NCI-H2227 (cell line): ENCODE results near the gene MYO9B.
A peak's percentile ranks its signal among the peaks of the same experiment; 100 is the strongest.
"Not testable (repeated sequence)": the region's sequence is repeated elsewhere in the genome, so short reads cannot be mapped to it uniquely, and the experiment has no call there.

Experiments
- DNase-seq: peaks from one replicate; lab custom pipeline; 2025; ENCODE audit not compliant: unreplicated experiment; lab: John Stamatoyannopoulos, UW

MYO9B gene

DNA sequence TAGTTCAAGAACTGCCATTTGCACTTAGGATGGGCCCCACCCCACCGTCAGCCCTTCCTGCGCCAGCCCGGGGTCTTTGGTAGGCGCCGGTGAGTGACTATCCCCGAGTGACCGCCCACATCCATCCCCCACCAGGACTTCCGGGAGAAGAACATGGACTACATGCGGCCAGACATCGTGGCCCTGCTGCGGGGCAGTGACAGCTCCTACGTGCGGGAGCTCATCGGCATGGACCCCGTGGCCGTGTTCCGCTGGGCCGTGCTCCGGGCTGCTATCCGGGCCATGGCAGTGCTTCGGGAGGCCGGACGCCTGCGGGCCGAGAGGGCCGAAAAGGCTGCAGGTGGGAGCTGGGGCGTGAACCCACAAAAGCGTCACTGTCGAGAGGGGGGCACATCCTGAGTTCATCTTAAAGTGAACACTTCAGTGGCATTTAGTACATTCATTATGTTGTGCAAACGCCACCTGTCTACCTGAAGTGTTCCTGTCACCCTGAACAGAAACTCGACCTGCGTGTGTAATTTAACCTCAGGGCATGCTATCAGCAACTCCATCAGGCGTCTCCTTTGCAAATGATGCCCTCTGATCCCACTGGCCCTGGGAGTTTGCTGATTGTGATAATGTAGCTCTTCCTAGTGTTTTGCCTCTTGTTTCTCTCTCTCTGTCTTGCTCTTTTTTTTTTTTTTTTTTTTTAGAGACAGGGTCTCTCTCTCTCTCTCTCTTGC, 97.2 kb downstream of the MYO9B start:
- no peak for DNase-seq

DNA sequence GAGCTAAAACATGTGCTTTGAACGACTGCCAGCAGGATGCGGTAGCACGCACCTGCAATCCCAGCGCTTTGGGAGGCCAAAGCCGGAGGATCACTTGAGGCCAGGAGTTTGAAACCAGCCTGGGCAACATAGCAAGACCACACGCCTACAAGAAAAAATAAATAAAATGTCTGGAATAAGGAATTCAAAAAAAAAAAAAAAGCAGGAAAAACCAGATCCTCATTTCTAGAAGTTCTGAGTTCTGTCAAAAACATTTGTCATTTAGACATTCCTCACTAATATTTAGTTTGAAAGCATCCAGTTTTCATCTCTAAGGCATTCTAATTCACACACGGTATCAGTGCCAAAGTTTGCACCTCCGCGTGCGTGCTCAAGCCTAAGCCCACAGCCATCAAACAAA, 102.7 kb downstream of the MYO9B start:
- no peak for DNase-seq

DNA sequence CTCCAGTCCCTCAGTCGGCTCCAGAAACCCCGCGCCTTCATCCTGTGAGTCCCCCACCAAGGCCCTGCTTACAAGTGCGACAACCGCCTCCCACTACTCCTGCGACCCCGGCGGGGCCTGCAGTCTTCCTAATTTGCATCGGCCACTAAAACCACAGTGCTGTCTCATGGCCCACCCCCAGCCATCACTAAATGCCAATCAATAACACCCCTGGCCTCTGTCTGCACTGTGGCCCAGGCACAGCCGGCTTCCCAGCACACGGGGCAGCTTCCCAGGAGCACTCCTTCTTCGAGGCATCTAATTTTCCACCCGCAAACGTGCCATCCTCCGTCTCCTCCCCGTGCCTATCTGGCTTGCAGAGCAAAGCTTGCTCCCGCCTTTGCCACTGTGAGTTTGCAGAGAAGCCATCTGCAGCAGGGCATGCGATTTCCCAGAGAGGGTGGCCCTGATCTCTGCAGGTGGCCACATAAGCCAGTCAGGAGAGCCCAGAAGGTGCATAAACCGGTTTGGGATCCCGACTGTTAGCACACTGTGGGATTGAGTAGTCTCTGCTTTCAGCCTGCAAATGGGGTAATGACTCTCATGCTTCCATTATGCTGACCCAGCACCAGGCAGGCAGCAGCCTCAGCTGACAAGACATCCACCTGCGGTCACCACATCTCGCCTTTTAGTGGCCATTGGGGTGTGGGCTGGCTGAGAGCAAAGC, 105.6 kb downstream of the MYO9B start:
- DNase-seq = no peak

DNA sequence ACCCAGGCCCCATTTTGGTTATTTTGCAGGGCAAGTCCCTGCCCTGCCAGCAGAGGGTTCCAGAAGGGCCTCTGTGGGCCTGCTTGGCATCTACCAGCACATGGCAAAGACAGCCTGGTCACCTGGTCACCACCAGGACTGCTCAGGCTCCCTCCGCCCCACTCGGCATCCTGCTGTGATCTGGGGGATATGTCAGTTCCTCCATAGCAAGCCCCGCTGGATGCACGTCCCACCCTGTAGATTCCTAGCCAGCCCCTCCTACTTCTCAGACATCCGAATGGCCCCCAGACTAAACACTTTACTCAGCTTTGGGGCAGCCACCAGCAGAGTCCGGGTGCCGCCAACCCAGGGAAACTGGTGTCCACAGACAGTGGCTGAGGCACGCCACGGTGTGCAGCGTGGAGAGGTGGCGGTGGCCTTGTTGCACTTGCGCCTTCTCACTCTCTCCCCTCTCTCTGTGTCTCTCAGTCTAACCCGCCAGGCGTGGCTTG, 107.7 kb downstream of the MYO9B start:
- DNase-seq = no peak

DNA sequence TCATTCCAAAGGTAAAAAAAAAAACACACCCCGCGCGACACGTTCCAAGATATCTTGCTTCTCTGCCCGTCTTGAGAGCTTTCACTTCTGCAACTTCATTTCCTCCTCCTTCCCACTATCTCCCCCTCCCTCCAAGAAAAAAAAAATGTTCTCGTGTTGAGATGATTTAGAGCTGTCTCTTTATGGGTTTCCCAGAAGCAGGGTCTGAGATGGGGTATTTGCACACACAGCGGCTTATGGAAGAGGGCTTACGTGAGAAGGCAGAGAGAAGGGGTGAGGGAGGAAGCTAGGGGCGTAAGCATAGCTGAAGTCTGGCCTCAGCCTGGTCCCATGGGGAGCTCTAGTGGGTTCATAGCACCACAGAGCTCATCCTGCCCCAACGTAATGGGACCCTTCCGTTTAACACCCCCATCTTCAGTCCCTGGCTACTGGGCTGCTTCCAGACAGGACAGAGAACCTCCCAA, 108.3 kb downstream of the MYO9B start:
- no peak for DNase-seq

DNA sequence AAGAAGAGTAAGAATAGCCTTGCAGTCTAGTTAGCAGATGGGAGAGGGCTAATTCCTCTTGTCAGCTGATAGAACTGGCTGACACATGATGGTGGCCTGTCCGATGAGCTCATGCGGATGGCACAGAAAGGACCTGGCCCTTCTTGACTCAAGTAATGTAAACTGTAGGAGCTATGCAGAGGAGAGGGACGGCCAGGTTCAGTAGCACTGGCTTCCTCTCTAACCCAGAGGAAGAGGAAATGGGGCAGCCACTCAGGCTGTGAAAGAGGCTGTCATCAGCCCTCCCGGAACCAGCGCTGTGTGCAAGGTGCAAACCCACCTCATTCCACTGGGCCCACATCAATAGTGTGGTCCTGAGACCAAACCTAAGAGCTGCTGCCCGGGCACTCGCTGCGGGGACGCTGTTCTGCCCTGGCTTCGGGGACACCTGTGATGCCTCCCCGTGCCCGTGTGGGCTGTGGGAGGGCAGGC, 108.8 kb downstream of the MYO9B start:
- no peak for DNase-seq

DNA sequence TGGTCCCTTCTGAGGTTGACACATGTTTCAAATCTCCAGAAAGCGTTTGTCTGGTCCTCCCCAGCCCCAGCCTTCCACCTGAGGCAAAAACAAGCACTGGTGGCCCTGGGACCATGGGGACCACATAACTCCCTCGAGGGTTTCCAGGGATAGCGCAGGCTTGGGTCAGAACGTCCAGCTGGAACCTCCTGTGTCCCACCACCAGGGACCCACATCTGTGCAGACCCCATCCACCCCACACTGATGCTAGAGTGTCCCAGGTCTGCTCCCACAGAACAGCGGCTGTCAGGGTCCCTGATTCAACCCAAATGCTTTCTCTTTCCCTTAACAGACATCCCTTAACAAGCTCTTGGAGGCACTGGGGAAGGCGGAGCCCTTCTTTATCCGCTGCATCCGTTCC, 110.0 kb downstream of the MYO9B start:
- DNase-seq = no peak

DNA sequence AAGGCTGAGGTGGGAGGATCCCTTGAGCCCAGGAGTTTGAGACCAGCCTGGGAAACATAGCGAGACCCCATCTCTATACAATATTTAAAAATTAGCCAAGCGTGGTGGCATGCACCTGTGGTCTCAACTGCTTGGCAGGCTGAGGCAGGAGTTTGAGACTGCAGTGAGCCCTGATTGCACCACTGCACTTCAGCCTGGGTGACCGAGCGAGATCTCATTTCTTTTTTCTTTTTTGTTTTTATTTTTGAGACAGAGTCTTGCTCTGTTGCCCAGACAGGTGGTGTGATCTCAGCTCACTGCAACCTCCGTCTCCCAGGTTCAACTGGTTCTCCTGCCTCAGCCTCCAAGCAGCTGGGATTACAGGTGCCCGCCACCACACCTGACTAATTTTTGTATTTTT, 116.2 kb downstream of the MYO9B start:
- not testable (repeated sequence) for DNase-seq

DNA sequence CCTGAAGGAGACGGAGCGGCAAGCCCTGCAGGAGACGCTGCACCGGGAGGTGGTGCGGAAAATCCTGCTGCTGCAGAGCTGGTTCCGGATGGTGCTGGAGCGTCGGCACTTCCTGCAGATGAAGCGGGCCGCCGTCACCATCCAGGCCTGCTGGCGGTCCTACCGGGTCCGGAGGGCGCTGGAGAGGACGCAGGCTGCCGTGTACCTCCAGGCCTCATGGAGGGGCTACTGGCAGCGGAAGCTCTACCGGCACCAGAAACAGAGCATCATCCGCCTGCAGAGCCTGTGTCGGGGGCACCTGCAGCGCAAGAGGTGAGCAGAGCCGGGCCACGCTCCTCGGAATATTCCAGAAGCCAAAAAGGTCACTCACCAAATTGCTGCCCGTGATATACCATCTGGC, 117.2 kb downstream of the MYO9B start:
- no peak for DNase-seq

DNA sequence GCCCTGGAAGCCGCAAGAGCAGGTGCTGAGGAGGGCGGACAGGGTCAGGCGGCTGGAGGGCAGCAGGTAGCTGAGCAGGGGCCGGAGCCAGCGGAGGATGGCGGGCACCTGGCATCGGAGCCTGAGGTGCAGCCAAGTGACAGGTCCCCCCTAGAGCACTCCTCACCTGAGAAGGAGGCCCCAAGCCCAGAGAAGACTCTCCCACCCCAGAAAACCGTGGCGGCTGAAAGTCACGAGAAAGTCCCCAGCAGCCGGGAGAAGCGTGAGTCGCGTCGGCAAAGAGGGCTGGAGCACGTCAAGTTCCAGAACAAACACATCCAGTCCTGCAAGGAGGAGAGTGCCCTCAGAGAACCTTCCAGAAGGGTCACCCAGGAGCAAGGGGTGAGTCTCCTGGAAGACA, 119.0 kb downstream of the MYO9B start:
- no peak for DNase-seq

DNA sequence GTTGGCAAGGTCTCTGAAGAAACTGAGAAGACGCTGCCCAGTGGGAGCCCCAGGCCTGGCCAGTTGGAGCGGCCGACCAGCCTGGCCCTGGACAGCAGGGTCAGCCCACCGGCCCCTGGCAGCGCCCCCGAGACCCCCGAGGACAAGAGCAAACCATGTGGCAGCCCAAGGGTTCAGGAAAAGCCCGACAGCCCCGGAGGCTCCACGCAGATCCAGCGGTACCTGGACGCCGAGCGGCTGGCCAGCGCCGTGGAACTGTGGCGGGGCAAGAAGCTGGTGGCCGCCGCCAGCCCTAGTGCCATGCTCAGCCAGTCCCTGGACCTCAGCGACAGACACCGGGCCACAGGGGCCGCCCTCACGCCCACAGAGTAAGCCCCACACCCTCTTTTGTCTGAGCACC, 119.5 kb downstream of the MYO9B start:
- DNase-seq = no peak

DNA sequence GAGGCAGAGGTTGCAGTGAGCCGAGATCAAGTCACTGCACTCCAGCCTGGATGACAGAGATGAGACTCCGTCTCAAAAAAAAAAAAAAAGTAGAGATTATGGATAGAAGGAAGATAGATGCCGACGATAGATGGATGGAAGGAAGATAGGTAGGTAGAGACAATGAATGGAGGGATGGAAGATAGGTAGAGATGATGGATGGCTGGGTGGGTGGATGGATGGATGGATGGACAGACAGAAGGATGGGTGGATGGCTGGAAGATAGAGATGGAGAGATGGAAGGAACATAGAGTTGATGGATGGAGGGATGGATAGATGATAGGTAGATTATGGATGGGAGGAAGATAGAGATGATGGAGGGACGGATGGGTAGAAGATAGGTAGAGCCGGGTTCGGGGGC, 121.0 kb downstream of the MYO9B start:
- no peak for DNase-seq

DNA sequence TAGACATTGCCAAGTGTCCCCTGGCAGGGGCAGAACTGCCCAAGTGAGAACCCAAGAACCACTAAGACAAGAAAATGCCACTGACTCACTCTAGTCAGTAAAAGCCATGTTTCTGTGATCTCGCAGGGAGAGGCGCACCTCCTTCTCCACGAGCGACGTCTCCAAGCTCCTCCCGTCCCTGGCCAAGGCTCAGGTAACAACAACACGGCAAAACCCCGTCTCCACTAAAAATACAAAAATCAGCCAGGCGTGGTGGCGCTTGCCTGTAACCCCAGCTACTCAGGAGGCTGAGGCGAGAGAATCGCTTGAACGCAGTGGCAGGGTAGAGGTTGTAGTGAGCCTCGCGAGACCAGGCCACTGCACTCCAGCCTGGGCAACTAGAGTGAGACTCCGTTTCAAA, 122.1 kb downstream of the MYO9B start:
- no peak for DNase-seq

DNA sequence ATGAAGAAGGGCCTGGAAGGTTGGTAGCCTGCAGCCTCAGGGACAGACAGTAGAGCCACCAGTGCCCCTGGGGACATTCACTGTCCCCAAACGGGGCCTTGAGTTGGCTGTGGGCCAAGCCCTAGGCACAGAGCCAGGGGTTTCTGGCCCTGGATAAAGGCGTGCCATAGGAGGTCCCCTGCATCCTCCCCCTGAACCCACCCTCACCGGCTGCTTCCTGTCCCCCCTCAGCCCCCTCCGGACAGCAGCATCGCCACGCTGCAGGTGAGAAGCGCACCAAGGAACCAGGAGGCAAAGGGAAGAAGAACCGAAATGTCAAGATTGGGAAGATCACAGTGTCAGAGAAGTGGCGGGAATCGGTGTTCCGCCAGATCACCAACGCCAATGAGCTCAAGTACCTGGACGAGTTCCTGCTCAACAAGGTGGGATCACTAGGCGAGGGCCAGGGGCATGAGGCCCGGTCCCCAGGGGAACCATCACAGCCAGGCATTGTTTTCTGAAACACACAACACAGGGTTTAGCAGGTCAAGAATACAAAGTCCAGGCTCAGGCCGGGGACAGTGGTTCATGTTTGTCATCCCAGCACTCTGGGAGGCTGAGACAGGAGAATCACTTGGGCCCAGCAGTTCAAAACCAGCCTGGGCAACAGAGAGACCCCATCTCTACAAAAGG, 125.0 kb downstream of the MYO9B start:
- no peak for DNase-seq

DNA sequence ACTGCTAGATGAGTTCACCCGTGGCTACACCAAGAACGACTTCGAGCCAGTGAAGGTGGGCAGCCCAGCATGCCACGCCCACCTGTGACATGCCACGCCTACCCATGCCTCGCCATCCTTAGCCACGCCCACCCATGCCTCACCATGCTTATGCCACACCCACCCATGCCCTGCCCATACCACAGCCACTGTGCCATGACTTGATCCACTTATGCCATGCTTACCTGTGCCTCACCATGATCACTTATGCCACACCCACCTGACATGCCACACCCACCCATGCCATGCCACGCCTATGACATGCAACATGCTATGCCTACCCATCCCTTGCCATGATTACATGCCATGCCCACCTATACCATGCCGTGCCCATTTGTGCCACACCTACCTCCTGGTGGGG, 126.7 kb downstream of the MYO9B start:
- DNase-seq = no peak

DNA sequence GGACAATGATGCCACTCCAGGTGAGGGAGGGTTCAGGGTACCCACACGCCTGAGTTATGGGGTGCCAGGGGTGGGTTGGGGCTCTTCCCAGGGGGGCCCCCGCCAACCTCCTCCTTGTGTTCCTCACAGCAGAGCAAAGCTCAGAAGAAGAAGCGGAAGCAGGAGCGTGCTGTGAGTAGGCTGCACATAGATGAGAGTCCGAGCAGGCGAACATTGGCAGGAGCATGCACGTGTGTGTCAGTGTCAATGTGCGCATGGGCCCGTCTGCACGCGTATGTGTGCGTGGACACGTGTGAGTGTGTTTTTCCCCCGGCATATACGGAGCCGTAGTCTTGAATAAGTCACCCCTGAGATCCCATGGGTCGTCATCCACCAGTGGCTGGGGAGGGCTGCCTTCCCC, 127.1 kb downstream of the MYO9B start:
- no peak for DNase-seq

DNA sequence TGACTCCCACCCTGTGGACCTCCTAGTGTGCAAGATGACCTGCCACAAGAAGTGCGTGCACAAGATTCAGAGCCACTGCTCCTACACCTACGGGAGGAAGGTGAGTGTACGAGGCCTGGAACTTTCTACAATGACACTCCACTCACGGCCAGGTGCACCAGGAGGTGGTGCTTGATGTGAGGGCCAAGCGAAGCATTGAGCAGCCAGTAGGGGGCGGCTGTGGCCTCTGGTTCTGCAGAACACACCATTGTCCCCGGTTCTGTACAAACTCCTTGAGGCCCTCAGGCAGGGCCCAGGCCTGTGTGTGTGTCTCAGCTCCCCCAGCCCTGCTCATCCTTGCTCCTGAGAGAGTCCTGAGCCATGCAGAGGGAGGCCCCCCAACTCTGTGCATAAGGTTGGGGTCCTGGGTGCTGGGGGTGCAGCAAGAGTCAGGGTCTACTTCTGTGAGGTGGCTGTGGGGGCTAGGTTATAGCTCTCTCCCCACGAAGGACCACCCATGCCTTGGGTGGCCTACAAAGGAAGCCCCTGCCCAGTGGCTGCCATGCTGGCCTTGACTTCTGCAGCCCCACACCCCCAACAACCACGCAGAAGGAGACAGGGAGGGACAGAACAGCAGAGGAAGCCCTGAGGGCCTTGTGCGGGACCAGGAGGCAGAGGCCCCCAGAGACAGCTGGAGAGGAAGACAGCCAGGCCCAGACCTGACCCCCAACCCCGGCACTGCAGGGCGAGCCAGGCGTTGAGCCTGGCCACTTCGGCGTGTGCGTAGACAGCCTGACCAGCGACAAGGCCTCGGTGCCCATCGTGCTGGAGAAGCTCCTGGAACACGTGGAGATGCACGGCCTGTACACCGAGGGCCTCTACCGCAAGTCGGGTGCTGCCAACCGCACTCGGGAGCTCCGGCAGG, 129.9 kb downstream of the MYO9B start:
- DNase-seq = peak; percentile 13

DNA sequence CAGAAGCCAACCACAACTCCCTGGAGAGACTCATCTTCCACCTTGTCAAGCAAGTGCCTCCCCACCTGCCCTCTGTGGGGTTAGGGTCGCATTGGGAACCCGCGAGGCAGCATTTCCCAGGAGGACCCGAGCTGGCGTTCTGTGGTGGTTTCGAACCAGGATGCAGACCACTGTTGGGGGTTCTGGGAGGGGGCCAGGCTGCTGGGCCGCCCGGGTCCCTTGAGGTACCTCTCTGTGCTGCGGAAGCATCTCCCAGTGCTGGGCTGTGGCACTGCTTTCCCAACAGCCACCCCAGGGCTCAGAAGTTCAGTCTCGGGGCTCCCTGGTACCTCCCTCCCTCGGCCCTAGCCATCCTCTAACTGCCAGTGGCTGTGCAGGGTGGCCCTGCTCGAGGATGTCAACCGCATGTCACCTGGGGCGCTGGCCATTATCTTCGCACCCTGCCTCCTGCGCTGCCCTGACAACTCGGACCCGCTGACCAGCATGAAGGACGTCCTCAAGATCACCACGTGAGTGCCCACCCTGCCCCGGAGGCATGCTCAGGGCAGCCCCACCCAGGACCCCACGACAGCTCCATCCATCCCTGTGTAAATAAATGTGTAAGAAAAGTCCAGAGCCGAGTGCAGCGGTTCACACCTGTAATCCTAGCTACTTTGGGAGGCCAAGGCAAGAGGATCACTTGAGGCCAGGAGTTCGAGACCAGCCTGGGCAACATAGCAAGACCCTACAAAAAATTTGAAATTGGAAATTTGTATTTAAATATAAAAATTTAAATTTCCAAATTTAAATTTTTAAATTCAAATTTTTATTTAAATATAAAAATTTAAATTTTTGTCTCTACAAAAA, 131.4 kb downstream of the MYO9B start:
- no peak for DNase-seq

DNA sequence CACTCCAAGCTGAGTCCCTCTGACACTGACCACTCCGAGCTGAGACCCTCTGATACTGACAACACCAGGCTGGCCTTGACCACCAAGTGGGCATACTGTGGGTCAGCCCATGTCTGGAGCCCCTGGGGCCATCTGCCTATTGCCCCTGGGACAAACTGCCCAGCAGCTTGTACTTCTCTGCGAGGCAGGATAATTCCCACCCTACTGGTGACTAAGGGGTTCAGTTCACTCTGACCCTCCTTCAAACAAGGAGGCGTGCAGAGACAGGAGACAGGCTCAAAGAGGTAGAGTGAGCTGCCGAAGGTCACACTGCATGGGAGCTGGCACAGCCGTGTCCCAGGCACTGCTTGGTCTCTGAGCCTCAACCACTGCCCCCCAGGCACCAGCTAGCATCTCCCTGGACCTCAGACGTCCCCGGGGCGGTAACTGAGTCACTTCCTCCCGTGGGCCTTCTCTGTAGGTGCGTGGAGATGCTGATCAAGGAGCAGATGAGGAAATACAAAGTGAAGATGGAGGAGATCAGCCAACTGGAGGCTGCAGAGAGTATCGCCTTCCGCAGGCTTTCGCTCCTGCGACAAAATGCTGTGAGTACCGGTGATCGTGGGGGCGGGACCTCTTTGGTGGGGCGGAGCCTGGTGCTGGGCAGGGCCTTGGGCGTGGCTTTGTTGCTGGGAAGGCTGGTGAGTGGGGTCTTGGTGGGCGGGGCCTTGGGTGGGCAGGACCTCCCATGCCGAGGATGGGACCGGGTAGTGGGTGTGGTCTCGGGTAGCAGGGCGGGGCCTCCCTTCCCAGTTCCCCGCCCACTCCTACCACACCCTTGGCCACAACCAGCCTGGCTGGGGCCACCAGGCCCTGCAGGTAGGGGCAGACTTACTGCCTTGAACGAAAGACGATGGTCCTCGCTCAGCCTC, 133.8 kb downstream of the MYO9B start:
- peak; percentile 58 for DNase-seq
